HCT116 (cell line): ENCODE measurements around the gene DHDDS.

Experiments used
- POLR2A ChIP-seq: IDR thresholded peaks from 2 replicates; pipeline ENCODE4 v1.7.0; 2011; ENCODE audit warnings: borderline replicate concordance; ENCODE audit not compliant: insufficient read depth, insufficient read length; ENCODE audit errors: extremely low read depth
- TF ChIP-seq, protein P1 (sequence below): IDR thresholded peaks from 2 replicates; pipeline ENCODE4 v1.6.1; 2012
- TF ChIP-seq, protein P2 (sequence below), 3 experiments: fragments of 200-600 bp in 1 of 3; sonication (generic) in 1 of 3; IDR thresholded peaks in 2 of 3; conservative IDR thresholded peaks in 1 of 3; 2 replicates each; pipeline ENCODE4 v1.5.1; 2012 to 2017; ENCODE audit warnings: low read depth in 2 of 3, low read length in 2 of 3, antibody characterized with exemption in 1 of 3, borderline replicate concordance in 1 of 3, control low read depth in 1 of 3, mild to moderate bottlenecking in 1 of 3, mixed read lengths in 1 of 3, mixed run types in 1 of 3, moderate library complexity in 1 of 3; ENCODE audit not compliant: insufficient read depth in 1 of 3
- TF ChIP-seq, protein P3 (sequence below): IDR thresholded peaks from 2 replicates; pipeline ENCODE4 v1.6.1; 2011; ENCODE audit warnings: mild to moderate bottlenecking, low read length, moderate library complexity; ENCODE audit not compliant: insufficient replicate concordance; ENCODE audit errors: extremely low read depth

DNA sequence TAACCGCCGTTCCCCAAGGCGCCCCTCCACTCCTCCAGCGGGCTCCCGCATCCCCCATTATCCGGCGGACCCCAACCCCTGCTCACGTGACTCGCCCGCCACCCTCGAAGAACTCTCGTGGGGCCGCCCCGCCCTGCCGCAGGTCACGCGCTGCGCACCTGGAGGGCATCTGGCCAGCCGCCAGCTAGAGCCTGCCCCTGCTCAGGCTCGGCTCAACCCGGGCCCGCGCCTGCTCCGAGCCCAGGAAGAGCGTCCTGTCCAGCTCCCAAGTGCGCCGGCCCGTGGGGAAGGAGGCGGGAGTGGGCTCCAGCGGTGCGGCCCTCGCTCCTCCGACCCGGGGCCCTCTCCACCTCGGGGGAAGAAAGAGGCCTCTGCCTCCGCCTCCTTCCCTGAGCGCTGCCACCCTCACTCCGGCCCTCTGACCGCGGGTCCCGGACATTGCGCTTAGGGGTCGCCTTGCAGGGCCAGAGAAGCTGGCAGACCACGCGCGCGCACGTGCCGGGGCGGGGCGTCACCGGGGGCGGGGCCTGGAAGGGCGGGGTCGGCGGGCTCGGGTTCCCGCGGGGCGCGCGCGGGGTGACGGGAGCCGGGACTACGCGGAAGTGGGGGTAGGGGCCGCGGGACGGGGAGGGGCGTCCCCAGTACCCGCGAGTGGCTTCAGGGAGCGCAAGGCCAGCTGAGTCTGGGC is 68.5 kb downstream of the DHDDS start:
- TF ChIP-seq, protein P1, sequence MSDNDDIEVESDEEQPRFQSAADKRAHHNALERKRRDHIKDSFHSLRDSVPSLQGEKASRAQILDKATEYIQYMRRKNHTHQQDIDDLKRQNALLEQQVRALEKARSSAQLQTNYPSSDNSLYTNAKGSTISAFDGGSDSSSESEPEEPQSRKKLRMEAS = peak; percentile 88
- TF ChIP-seq, protein P2, sequence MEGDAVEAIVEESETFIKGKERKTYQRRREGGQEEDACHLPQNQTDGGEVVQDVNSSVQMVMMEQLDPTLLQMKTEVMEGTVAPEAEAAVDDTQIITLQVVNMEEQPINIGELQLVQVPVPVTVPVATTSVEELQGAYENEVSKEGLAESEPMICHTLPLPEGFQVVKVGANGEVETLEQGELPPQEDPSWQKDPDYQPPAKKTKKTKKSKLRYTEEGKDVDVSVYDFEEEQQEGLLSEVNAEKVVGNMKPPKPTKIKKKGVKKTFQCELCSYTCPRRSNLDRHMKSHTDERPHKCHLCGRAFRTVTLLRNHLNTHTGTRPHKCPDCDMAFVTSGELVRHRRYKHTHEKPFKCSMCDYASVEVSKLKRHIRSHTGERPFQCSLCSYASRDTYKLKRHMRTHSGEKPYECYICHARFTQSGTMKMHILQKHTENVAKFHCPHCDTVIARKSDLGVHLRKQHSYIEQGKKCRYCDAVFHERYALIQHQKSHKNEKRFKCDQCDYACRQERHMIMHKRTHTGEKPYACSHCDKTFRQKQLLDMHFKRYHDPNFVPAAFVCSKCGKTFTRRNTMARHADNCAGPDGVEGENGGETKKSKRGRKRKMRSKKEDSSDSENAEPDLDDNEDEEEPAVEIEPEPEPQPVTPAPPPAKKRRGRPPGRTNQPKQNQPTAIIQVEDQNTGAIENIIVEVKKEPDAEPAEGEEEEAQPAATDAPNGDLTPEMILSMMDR (IDR thresholded peaks at IDR 0.05 in 2 of 3, conservative IDR thresholded peaks at IDR 0.05 in 1 of 3; ENCODE audit: borderline replicate concordance in 1 of 3, insufficient read depth in 1 of 3, low read depth in 2 of 3, low read length in 2 of 3) = no peak
- no peak for TF ChIP-seq POLR2A
- TF ChIP-seq, protein P3, sequence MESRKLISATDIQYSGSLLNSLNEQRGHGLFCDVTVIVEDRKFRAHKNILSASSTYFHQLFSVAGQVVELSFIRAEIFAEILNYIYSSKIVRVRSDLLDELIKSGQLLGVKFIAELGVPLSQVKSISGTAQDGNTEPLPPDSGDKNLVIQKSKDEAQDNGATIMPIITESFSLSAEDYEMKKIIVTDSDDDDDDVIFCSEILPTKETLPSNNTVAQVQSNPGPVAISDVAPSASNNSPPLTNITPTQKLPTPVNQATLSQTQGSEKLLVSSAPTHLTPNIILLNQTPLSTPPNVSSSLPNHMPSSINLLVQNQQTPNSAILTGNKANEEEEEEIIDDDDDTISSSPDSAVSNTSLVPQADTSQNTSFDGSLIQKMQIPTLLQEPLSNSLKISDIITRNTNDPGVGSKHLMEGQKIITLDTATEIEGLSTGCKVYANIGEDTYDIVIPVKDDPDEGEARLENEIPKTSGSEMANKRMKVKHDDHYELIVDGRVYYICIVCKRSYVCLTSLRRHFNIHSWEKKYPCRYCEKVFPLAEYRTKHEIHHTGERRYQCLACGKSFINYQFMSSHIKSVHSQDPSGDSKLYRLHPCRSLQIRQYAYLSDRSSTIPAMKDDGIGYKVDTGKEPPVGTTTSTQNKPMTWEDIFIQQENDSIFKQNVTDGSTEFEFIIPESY = peak; percentile 17
